GM21360 (cell line): Measurements from ENCODE around the gene EGFR.

Source experiments
- ATAC-seq: cut with Tn5 transposase; IDR thresholded peaks from one replicate; pipeline ENCODE4 v1.9.1; 2021; ENCODE audit warnings: mild to moderate bottlenecking, moderate library complexity; ENCODE audit not compliant: unreplicated experiment

The EGFR gene

DNA sequence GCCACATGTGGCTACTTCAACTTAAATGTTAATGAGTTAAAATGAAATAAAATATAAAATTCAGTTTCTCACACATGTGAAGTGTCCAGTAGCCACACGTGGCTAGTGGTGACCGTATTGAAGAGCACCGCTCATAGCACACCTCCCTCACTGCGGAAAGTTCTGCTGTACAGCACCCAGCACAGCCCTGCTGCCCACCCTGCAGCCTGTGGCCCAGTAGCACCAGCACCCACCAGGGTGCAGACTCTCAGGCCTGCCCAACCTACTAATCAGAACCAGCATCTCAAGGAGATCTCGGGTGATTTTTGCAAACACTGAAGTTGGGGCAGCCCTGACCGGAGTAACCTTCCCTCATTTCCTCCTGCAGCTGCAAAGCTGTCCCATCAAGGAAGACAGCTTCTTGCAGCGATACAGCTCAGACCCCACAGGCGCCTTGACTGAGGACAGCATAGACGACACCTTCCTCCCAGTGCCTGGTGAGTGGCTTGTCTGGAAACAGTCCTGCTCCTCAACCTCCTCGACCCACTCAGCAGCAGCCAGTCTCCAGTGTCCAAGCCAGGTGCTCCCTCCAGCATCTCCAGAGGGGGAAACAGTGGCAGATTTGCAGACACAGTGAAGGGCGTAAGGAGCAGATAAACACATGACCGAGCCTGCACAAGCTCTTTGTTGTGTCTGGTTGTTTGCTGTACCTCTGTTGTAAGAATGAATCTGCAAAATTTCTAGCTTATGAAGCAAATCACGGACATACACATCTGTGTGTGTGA lies 183.5 kb downstream of the EGFR start:
- no peak for ATAC-seq

DNA sequence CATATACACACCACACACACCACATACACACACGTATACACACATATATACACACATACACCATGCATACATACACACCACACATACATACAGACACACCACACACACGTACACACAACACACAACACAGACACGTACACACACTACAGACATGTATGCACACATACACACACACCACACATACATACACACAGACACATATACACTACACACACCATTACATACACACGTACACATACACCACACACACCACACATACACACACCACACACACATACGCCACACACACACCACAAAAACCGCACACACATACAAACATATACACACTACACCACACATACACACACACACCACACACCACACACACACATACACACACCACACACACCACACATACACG lies 184.5 kb downstream of the EGFR start:
- ATAC-seq, result no peak

DNA sequence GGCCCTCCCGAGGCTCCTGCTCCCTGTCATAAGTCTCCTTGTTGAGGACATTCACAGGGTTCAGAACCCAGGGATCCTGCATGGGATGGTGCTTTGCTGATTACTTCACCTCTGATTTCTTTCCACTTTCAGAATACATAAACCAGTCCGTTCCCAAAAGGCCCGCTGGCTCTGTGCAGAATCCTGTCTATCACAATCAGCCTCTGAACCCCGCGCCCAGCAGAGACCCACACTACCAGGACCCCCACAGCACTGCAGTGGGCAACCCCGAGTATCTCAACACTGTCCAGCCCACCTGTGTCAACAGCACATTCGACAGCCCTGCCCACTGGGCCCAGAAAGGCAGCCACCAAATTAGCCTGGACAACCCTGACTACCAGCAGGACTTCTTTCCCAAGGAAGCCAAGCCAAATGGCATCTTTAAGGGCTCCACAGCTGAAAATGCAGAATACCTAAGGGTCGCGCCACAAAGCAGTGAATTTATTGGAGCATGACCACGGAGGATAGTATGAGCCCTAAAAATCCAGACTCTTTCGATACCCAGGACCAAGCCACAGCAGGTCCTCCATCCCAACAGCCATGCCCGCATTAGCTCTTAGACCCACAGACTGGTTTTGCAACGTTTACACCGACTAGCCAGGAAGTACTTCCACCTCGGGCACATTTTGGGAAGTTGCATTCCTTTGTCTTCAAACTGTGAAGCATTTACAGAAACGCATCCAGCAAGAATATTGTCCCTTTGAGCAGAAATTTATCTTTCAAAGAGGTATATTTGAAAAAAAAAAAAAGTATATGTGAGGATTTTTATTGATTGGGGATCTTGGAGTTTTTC lies 186.5 kb downstream of the EGFR start:
- no peak for ATAC-seq

DNA sequence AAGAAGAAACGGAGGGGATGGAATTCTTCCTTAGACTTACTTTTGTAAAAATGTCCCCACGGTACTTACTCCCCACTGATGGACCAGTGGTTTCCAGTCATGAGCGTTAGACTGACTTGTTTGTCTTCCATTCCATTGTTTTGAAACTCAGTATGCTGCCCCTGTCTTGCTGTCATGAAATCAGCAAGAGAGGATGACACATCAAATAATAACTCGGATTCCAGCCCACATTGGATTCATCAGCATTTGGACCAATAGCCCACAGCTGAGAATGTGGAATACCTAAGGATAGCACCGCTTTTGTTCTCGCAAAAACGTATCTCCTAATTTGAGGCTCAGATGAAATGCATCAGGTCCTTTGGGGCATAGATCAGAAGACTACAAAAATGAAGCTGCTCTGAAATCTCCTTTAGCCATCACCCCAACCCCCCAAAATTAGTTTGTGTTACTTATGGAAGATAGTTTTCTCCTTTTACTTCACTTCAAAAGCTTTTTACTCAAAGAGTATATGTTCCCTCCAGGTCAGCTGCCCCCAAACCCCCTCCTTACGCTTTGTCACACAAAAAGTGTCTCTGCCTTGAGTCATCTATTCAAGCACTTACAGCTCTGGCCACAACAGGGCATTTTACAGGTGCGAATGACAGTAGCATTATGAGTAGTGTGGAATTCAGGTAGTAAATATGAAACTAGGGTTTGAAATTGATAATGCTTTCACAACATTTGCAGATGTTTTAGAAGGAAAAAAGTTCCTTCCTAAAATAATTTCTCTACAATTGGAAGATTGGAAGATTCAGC lies 187.6 kb downstream of the EGFR start:
- ATAC-seq, result peak; percentile 81

DNA sequence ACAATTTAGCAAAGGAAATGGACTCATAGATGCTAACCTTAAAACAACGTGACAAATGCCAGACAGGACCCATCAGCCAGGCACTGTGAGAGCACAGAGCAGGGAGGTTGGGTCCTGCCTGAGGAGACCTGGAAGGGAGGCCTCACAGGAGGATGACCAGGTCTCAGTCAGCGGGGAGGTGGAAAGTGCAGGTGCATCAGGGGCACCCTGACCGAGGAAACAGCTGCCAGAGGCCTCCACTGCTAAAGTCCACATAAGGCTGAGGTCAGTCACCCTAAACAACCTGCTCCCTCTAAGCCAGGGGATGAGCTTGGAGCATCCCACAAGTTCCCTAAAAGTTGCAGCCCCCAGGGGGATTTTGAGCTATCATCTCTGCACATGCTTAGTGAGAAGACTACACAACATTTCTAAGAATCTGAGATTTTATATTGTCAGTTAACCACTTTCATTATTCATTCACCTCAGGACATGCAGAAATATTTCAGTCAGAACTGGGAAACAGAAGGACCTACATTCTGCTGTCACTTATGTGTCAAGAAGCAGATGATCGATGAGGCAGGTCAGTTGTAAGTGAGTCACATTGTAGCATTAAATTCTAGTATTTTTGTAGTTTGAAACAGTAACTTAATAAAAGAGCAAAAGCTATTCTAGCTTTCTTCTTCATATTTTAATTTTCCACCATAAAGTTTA lies 188.8 kb downstream of the EGFR start:
- ATAC-seq, result no peak

DNA sequence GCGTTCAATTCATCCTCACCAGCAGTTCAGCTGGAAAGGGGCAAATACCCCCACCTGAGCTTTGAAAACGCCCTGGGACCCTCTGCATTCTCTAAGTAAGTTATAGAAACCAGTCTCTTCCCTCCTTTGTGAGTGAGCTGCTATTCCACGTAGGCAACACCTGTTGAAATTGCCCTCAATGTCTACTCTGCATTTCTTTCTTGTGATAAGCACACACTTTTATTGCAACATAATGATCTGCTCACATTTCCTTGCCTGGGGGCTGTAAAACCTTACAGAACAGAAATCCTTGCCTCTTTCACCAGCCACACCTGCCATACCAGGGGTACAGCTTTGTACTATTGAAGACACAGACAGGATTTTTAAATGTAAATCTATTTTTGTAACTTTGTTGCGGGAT lies 190.5 kb downstream of the EGFR start:
- ATAC-seq, result no peak

DNA sequence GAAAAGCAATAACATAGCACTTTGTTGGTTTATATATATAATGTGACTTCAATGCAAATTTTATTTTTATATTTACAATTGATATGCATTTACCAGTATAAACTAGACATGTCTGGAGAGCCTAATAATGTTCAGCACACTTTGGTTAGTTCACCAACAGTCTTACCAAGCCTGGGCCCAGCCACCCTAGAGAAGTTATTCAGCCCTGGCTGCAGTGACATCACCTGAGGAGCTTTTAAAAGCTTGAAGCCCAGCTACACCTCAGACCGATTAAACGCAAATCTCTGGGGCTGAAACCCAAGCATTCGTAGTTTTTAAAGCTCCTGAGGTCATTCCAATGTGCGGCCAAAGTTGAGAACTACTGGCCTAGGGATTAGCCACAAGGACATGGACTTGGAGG lies 191.4 kb downstream of the EGFR start:
- ATAC-seq, result no peak

DNA sequence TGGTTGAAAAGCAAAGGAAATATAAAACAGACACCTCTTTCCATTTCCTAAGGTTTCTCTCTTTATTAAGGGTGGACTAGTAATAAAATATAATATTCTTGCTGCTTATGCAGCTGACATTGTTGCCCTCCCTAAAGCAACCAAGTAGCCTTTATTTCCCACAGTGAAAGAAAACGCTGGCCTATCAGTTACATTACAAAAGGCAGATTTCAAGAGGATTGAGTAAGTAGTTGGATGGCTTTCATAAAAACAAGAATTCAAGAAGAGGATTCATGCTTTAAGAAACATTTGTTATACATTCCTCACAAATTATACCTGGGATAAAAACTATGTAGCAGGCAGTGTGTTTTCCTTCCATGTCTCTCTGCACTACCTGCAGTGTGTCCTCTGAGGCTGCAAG lies 191.9 kb downstream of the EGFR start:
- no peak for ATAC-seq

DNA sequence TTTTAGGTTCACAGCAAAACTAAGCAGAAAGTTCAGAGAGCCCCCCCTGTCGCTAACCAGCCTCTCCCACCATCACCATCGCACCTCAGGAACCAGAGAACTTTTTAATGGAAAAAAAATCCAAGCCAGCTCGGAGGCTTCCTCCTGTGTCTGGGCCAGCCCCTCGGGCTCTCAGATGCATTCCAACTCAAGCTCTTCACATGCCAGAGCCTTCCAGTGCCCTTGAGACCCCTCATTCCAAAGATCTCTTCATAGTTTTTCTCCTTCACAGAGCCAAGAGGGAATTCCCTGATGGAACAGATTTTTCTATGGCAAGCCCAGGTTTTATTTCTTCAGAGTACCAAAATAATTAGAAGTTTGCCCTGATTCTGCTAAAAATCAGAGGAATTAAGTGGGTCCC lies 192.9 kb downstream of the EGFR start:
- ATAC-seq, result no peak

DNA sequence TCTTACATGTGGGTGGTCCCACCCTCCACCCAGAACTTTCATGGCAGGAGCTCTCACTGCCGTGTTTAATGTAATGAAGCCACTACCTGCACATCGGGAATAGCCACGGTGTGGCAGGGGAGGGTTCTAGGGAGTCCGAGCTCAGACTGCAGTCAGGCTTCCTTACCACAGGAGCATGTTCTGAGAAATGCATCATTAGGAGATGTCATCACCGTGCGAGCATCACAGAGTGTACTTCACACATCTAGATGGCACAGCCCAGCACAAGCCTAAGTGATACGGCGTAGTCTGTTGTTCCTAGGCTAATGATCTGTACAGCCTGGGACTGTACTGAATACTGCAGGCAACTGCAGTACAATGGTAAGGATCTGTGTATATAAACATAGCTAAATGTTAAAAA lies 193.4 kb downstream of the EGFR start:
- no peak for ATAC-seq

DNA sequence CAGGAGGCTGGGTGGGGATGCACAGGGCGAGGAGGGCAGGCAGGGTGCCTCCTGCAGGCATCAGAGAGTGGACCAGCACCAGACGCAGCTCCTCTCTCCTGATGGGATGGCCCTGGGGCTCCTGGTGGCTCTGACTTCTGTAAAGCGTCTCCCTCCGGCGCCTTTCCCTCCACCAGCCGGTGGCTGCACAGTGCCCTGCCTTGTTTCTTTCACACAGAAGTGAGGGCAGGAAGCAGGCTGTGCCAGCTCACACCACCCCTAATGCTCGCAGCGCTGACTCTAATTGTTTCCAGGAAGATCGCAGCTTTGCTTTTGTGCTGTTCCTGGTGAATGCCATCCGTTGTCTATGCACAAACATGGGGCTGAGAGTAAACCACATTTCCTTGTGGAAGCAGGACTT lies 194.0 kb downstream of the EGFR start:
- ATAC-seq, result no peak

DNA sequence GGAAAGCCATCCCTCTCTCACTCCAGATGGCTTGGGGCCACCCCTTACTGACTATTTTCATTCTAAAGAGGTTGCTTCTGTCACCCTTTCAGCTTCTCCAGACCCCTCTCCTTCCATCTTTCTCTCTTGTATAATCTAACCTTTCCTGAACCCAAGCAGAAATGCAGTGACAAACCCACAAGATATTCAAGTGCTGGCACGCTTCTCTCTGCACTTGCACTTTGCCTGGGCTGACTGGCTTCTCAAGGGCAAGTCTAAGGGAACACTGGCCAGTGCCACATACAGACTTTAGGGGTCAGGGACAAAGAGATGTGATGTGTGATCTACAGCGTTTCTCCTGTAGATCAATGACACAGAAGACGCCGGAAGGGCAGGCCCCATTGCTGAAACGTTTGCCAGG lies 195.9 kb downstream of the EGFR start:
- no peak for ATAC-seq

DNA sequence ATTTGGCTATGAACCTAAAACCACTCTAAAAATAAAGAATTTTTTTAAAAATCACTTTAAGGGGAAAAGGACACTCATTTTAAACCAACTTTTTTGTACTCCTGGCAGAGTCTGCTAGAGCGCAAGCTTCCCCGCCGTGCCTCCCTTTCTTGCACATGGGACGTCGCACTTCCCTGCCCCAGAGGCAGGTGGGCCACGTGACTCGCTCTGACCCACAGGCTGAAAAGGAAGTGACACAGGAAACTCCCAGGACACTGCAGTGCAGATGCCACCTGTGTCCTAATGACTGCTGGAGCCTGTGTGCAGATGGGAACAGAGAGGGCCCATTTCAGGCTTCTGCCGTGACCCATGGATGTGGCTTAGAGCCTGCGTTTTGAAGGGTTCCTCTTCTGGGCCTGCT lies 204.2 kb downstream of the EGFR start:
- ATAC-seq, result no peak

DNA sequence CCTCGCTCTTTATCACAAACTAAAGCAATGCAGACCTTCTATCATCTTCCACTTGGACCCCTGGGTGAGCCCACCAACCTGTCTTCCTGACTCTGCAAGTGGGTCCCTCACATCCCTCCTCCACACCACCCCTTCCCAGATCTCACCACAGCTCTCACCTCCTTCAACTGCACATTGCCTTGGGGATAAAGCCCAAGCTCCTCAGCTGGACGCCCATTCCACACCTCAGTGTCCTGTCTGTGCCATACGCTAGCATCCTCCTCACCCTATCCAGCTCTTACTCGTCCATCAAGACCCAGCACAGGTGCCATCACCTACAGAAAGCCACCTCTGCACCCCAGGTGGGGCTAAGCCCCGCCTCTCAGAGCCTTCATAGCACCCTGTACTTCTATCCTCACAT lies 205.3 kb downstream of the EGFR start:
- ATAC-seq, result no peak

DNA sequence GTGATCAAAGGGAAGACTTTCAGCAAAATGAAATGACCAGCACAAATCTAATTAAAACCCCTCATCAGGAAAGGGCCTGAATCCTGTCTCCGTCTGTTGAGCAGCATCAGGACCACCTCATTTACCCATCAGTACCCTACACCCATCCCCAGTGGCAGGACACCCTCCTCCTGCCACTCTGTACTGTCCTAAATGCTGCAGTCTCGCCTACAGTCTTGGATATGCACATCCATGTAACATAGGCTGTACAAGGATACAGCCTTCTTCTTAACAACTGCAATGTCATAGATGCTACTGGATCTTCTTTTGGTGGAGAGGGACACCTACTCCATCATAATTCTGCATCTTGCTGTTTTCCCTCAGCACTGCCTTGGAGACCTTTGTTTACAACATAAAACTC lies 206.0 kb downstream of the EGFR start:
- ATAC-seq, result no peak

DNA sequence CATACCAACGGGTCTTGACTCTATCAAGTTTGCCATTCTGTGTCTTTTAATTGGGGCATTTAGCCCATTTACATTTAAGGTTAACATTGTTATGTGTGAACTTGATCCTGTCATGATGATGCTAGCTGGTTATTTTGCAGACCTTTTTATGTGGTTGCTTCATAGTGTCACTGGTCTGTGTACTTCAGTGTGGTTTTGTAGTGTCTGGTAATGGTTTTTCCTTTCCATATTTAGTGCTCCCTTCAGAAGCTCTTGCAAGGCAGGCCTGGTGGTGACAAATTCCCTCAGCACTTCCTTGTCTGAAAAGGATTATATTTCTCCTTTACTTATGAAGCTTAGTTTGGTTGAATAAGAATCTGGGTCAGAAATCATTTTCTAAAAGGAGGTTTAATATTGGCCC lies 211.2 kb downstream of the EGFR start:
- no peak for ATAC-seq

DNA sequence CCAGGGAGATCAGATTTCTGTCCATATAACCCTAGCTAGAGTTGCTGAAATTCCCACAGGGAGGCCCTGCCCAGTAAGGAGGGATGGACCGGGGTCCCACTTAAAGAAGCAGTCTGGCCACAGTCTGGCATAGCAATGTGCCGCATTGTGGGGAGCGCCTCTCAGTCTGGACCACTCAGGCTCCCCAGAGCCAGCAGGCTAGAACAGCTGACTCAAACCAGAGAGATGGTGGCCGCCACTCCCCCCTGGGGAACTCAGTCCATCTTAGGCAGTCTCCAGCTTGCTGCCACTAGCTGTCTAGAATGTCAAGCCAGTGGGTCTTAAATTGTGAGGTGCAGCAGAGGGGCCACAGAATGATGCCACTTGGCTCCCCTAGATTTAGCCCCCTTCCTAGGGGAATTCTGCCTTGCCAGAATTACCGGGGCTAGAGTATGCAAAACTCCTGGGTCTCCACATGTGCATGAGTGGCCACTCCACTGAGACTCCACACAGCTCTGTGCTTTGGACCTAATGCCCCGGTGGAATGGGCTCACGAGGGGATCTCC lies 213.0 kb downstream of the EGFR start:
- no peak for ATAC-seq

DNA sequence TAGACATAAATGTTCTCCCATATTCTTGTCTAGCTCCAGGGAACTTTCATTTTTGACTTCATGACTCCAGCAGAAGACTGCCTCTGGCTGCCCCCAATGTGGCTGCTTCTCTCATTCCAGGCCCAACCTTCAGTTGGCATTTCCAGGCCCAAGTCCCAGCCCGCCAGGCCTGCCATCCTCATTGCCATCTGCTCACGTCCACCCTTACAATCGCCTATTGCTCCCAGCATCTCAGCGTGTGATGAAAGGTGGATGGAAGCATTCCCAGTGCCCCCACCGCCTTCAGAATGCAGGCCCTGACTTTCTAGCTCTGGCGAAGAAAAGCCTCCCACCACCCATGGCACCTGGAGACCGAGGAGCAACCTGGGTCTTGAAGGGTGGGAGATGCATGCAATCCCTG lies 214.2 kb downstream of the EGFR start:
- ATAC-seq, result no peak

DNA sequence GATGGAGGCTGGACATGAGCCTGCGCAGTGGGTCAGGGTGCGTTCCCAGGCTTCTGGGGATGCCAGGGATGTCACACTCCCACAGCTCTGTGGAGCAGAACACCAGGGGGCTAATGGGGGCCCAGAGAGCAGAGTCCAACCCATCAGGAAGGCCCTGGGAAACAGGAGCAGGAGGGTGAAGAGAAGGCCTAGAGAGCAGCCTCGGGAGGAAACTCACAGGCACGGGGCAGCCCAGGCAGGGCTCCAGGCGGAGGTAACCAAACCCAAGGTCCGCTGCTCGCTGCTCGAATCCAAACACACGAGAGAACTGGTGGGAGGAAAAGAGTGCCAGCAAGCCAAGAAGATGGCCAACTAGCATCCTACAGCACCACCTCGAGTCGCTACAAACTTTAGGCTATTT lies 215.6 kb downstream of the EGFR start:
- no peak for ATAC-seq

DNA sequence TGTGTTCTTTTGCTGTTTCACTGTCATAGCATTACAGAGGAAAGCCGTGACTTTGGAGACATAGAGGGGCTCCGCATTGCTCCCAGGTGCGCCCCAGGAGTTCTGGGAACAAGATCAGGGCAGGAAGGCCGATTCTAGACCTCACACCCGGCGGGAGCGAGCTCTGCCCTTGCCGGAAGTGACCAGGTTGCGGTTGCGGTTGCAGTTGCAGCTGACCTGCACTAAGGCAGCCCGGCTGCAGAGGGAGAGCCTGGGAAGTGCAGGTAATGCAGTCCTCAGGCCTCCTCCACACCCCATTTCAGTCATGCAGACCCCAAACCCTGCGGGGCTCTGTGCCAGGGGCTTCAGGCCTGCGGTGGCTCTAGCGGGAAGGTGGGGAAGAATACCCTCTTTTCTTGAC lies 216.3 kb downstream of the EGFR start:
- ATAC-seq, result no peak

DNA sequence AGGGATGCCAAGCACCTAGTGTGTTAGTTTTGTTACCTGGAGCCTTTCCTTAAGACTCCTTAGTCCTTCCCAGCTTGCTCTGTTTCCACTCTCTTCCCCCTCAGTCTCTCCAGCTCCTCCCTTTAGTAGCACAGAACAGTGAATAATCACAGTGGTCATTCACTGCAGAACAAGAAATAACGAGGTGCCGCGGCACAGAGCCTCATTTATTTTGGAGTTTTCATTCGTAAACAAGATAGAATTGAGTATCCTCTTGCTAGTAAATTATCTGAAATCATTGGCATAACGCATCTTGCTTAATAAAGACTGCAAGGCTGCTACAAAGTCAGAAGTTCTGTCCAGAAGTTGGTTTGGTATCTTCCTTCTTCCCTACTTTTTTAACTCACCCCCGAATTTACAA lies 217.0 kb downstream of the EGFR start:
- ATAC-seq, result no peak
